ENCODE data around the gene EDEM1.

GRCh38 chr3:5212628-5213573, 25.4 kb downstream of the EDEM1 start:
- TF ChIP-seq POLR2A (IDR thresholded peaks at IDR 0.05) = no peak
- TF ChIP-seq CTCF (IDR thresholded peaks at IDR 0.05) = no peak
- no peak for TF ChIP-seq EP300 (IDR thresholded peaks at IDR 0.05)

Data from ovary (tissue), 3 donors.